ENCODE data around the gene ANXA6.

Gene ANXA6

DNA sequence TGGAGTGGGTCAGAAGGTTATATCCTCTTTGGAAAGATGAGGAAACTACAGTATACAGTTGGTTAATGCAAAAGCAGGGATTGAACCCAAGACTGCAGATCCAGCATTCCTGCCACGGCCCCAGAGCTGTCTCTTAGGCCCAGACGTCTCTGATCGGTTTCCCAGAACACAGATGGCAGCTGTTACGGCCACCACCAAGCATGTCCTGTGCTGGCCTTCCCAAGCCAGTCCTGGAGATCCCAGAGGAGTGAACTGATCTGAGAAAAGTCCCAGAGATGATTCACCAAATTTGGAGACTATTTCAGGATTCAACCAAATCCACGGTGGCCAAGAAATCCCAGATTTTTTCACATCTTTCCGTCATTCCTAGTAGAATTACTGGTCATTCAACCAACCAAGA lies 96.8 kb downstream of the ANXA6 start:
- DNase-seq: no peak

DNA sequence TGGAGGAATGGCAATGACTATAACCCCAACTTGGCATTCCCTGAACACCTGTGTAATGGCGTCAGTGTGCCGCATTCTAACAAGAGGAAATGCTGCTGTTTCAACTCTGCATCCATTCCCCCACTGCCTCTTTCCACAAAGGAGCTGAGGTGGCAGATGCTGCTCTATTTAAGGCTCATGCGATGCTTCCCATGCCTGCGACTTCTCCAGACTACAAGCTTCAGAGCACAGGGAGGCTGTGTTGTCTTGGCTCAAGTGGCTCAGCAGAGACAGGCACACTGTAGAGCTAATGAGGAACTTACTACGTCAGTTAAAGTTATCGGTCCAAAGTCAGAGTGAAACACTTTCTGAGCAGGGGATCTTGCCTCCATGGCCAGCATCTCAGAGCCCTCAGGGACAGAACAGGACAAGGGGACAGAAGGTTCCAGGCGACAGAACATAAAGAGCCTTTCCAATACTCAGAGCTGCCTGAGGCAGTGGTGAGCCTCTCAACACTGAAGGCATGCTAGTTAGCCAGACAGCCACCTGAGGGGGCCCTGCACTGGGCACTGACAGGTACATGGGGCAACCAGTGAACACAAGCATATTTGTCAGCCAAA lies 98.6 kb downstream of the ANXA6 start:
- DNase-seq: no peak

DNA sequence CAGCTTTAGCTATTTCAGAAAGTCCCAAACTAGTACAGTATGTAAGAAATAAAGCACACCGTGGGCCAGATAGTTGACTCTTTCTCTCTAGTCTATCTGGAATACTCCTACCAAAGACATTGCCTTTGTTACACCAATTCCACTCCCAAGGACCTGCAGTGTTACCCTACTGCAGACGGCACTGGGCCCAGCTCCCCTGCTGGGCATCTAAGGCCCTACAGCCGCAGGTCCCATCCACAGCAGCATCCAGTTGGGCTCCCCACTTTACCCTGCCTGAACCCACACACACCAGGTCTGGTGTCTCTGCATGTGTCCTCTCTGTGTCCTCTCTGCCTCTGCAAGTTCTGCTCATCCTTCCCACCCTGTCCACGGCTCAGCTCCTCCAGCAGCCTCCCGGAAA lies 99.3 kb downstream of the ANXA6 start:
- no peak for DNase-seq

DNA sequence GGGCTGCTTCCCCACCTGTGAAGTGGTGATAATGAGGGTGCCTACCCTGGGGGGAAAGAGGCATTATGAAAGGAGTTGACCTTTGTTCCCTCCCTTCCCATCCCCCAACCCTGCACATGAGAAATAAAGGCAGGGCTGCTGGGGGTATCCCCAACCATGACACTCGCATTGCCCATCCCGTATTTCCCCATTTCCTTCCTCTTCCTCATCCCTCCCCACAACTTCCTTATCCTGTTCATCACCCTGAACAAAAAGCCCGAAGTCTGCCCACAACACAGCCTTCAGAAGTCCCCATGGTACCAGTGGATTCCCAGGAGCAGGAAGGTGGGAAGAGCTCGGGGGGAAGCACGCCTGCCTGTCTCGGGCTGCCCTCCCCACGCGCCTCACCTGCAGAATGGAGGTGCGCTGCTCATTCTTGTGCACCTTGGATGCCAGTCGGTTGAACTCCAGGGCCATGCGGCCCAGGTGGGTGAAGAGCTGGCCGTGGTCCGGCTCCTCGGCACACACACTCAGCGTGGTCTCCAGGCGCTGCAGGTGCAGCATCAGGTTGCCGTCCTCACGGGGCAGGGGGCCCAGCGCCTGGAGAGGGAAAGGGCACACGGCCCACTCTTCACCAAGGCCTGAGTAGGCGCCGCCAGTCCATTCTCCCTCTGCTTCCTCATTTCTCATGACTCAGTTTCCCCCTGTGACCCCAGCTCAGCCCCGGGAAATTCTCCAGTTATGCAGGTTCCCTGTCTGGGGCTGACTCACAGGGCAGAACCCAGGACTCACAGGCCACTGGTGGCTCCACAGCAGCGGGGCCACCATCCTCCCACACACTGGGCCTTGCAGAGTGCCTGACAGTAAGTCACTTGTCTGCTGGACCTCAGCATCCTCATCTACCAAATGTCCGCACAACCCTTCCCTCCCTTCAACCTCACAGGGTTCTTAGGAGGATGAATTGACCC lies 100.9 kb downstream of the ANXA6 start:
- no peak for DNase-seq

DNA sequence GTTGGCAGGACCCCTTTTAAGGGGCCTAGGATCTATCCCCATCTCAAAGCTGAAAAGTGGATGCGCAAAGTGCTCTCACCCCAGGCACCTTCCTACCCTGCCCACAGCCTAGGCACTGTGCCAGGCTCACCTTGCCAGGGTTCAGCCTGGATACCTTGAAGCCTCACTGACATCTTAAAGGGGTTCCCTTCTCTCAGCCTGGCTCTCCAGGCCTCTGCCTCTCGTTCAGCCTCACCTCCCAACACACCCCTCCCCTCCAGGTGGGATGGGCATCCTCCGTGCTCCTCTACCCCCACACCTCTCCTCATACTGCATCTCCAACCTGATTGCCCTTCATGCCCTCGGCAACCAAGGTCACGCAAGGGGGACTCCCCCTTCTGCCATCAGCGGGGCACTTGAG lies 102.2 kb downstream of the ANXA6 start:
- DNase-seq: no peak

DNA sequence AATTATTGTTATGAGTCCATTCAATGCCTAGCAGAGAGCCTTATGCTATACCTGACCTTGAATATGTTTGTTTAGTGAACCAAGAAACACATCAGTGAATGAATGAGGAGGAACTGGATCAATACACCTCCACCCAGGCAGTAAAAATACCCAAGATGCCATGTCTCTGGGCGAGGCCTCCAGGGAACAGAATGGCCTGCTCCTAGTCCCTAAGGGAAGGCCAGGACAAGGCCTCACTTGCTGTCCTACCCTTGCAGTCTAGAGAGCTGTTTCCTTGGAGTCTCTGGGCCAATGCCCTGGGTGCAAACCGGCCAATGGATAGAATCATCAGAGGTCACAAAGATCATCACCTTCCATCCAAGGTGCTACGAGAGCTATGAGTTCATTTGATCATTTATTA lies 102.9 kb downstream of the ANXA6 start:
- DNase-seq: no peak

DNA sequence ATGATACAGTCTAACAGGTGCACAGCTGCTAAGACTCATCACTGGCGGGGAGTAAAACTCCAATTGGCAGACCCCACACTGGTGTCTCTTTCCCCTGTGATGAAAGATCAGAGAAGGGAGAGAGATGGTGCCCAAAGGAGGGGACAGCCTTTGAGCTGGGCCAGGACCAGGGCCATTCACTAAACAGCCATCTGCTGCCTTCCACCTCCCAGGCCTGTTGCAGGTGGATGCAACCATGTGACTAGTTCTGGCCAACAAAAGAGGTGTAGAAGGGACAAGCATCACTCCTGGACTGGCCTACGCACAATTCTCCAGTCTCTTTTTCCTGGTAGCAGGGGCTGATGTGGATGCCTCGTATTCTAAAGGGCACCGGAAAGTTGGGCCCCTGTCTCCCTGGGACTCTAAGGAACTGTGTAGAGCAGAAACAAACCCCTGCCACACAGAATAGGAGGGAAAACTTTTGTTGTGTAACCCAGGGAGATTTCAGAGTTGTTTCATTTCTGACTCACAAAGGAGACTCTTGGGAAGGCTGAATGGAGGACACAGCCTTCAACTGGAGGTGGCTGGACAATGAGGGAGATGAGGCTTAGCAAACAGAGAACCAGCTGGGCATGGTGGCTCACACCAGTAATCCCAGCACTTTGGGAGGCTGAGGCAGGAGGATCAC lies 103.7 kb downstream of the ANXA6 start:
- DNase-seq: no peak

DNA sequence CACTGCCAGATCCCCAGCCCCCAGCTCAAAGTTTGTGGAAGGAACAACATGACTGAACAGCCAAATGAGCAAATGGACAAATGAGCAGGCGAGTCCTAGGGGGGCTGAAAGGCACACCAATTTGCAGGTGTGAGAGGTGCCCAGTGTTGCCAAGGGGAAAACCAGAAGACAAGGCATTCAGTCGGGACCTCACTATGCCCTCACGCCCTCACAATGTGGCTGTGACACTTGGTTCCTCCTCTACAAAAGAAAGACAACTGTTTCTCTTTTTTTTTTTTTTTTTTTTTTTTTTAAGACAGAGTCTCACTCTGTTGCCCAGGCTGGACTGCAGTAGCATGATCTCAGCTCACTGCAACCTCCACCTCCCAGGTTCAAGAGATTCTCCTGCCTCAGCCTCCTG lies 104.7 kb downstream of the ANXA6 start:
- no peak for DNase-seq

DNA sequence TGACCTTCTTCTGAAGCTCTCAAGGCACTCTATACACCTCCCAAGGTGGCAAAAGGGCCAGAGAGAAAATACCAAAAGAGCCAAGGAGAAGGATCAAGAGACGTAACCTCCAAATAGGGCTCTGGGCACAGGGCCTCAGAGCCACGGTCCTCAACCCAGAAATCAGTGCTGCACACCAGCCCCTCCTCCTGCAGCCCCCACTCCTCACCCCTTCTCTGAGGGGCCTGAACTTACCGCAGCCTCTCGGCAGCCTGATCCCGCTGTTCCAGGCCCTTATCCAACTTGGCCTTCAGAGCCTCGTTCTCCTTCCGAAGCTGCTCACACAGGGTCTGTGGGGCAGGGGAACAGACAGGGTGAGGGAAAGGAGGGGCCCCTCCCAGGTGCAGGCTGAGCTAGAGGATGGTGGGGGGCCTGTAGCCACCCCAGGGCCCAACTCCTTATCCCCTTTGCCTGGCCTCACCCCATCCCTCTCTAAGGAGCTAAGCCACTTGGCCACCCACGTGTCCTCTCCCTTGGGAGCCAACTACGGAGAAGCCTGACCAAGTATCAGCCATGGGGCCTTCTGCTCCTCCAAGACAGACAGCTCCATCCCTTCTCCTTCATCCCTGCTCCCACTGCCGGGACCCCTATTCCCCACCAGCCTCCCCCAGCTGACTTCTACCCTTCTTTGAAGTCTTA lies 105.5 kb downstream of the ANXA6 start:
- DNase-seq: no peak

DNA sequence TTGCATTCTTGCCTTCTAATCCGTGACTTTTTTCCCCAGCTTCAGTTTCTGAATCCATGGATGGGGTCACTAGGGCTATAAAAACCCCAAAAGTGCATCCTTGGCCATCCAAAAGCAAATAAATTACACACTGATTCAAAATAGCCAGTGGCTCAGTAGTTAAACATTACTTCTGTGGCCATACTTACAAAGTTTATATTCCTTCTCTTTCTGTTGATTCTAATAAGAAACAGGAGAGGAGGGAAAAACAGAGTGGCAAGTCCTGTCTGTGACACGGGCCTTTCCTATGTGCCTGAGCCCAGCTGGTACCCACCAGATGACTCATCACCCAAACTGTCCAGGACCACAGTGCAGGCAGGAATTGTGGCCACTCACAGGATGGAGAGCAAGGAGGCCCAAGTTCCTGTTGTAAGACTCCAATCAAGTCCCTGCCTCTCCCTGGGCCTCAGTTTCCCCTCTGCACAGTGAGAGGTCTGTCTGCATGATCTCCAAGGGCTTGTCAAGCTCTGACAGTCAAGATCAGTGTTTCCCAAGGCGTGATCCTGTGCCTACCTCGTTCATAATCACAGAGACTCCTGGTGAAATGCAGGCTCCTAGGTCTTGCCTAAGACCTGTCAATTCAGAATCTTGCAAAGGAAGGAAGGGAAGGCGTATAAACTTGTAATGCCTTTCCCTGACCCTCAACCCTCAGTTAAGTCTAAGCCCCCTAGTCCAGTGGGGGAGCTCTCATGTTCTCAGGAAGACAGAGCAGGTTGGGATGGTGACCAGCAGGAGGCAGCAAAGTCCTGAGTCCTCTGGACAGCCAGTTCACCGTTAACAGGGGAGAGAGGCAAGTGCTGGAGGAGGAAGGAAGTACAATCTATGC lies 106.3 kb downstream of the ANXA6 start:
- DNase-seq: peak; percentile 70

All from activated CD4-positive, alpha-beta T cell treated with anti-CD3 and anti-CD28 coated beads, Interleukin-2, amount 50 U/mL, for 16 hours (primary cell).